HG03175 (cell line): ENCODE measurements around the gene KCNJ15.
"Not testable (repeated sequence)": the region's sequence is repeated elsewhere in the genome, so short reads cannot be mapped to it uniquely, and the experiment has no call there.

ENCODE experiments used
- ATAC-seq: cut with Tn5 transposase; IDR thresholded peaks from one replicate; pipeline ENCODE4 v1.9.1; 2021; ENCODE audit warnings: mild to moderate bottlenecking, moderate library complexity; ENCODE audit not compliant: unreplicated experiment

Gene KCNJ15

GRCh38 chr21:38256599-38257302, at the start of gene KCNJ15:
TSS of gene KCNJ15 (plus strand) at chr21:38256991. CDS start at chr21:38299262, 42,271 bp downstream.
- no peak for ATAC-seq

- no peak for ATAC-seq
Observed at GRCh38 chr21:38208118-38208517, 48.7 kb upstream of the KCNJ15 start.

- ATAC-seq, result no peak
Observed at GRCh38 chr21:38211321-38211720, 45.5 kb upstream of the KCNJ15 start.

- ATAC-seq, result no peak
Observed at GRCh38 chr21:38212706-38213105, 44.1 kb upstream of the KCNJ15 start.

- no peak for ATAC-seq
Observed at GRCh38 chr21:38219049-38219628, 37.7 kb upstream of the KCNJ15 start.

GRCh38 chr21:38220270-38220737, 36.5 kb upstream of the KCNJ15 start:
- no peak for ATAC-seq

GRCh38 chr21:38221594-38221993, 35.2 kb upstream of the KCNJ15 start:
- ATAC-seq, result peak; percentile 74

GRCh38 chr21:38223893-38224540, 32.8 kb upstream of the KCNJ15 start:
- no peak for ATAC-seq

GRCh38 chr21:38227401-38227800, 29.4 kb upstream of the KCNJ15 start:
- no peak for ATAC-seq

GRCh38 chr21:38228115-38228514, 28.7 kb upstream of the KCNJ15 start:
- no peak for ATAC-seq

GRCh38 chr21:38228537-38228936, 28.3 kb upstream of the KCNJ15 start:
- no peak for ATAC-seq

GRCh38 chr21:38229260-38229877, 27.4 kb upstream of the KCNJ15 start:
- ATAC-seq, result no peak

- no peak for ATAC-seq
Observed at GRCh38 chr21:38234395-38235142, 22.2 kb upstream of the KCNJ15 start.

GRCh38 chr21:38235251-38235650, 21.5 kb upstream of the KCNJ15 start:
- ATAC-seq, result not testable (repeated sequence)

GRCh38 chr21:38236232-38236631, 20.6 kb upstream of the KCNJ15 start:
- ATAC-seq, result no peak

GRCh38 chr21:38239672-38240071, 17.1 kb upstream of the KCNJ15 start:
- ATAC-seq, result no peak

- no peak for ATAC-seq
Observed at GRCh38 chr21:38240129-38240528, 16.7 kb upstream of the KCNJ15 start.

GRCh38 chr21:38241029-38241740, 15.6 kb upstream of the KCNJ15 start:
- ATAC-seq, result no peak

- no peak for ATAC-seq
Observed at GRCh38 chr21:38242061-38242460, 14.7 kb upstream of the KCNJ15 start.

- no peak for ATAC-seq
Observed at GRCh38 chr21:38243732-38244406, 12.9 kb upstream of the KCNJ15 start.
